HCT116 (cell line): ENCODE data around the gene PRKCD.

Experiments
- EZH2 ChIP-seq: fragments of 200-600 bp; sonication (generic); IDR thresholded peaks from 2 replicates; pipeline ENCODE4 v1.6.1; 2017; ENCODE audit warnings: antibody characterized with exemption, mixed run types
- POLR2A ChIP-seq: IDR thresholded peaks from 2 replicates; pipeline ENCODE4 v1.7.0; 2011; ENCODE audit warnings: borderline replicate concordance; ENCODE audit not compliant: insufficient read depth, insufficient read length; ENCODE audit errors: extremely low read depth
- POLR2AphosphoS5 ChIP-seq: IDR thresholded peaks from 2 replicates; pipeline ENCODE4 v1.6.1; 2011; ENCODE audit warnings: mild to moderate bottlenecking, low read depth, low read length, moderate library complexity
- ZNF274 ChIP-seq: fragments of 200-500 bp; sonication (Bioruptor generic); IDR thresholded peaks from 2 replicates; pipeline ENCODE4 v1.6.1; 2014; ENCODE audit warnings: mild to moderate bottlenecking, low read depth, low read length, inconsistent platforms
- TF ChIP-seq, protein P1 (sequence below), 3 experiments: fragments of 200-600 bp in 1 of 3; sonication (generic) in 1 of 3; IDR thresholded peaks in 2 of 3; conservative IDR thresholded peaks in 1 of 3; 2 replicates each; pipeline ENCODE4 v1.5.1; 2012 to 2017; ENCODE audit warnings: low read depth in 2 of 3, low read length in 2 of 3, antibody characterized with exemption in 1 of 3, borderline replicate concordance in 1 of 3, control low read depth in 1 of 3, mild to moderate bottlenecking in 1 of 3, mixed read lengths in 1 of 3, mixed run types in 1 of 3, moderate library complexity in 1 of 3; ENCODE audit not compliant: insufficient read depth in 1 of 3
- TF ChIP-seq, protein P2 (sequence below): IDR thresholded peaks from 2 replicates; pipeline ENCODE4 v1.6.1; 2012; ENCODE audit warnings: low read depth

DNA sequence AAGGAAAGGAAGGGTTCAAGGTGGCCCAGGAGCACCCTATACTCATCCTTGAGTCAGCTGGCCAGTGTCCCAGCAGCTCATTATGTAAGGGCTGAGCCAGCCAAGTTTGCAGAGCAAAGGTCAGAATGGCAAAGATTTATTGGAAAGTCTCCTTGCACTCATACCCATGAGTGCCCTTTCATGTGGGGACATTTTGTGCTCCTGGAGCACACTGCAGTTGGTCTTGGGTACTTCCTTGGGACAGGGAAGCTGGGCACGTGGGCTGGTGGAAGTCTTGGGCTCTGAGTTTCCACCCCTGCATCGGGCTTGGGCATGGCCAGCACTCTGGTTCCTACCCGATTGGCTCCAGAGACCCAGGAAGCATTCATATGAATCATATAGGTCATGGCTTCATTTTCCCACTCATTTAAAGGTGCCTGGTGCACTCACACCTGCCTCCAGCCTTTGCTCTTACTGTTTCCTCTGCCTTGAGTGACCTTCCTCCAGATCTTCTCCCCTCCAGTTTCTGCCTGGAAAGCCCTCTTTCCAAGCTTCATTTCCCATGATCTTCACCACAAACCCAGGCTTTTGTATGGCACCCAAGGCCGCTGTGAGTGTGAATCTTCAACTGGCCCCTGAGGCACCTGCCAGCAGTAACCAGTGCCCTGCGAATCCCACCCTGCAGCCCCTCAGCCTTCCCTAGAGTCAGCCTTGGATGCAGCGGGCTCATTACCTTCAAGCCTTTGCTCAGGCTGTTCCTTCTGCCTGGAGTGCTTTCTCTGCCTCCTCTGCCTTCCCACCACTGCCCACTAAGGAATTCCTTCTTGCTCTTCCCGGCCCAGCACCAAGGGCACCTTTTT, 10.5 kb upstream of the PRKCD start:
- TF ChIP-seq, protein P1, sequence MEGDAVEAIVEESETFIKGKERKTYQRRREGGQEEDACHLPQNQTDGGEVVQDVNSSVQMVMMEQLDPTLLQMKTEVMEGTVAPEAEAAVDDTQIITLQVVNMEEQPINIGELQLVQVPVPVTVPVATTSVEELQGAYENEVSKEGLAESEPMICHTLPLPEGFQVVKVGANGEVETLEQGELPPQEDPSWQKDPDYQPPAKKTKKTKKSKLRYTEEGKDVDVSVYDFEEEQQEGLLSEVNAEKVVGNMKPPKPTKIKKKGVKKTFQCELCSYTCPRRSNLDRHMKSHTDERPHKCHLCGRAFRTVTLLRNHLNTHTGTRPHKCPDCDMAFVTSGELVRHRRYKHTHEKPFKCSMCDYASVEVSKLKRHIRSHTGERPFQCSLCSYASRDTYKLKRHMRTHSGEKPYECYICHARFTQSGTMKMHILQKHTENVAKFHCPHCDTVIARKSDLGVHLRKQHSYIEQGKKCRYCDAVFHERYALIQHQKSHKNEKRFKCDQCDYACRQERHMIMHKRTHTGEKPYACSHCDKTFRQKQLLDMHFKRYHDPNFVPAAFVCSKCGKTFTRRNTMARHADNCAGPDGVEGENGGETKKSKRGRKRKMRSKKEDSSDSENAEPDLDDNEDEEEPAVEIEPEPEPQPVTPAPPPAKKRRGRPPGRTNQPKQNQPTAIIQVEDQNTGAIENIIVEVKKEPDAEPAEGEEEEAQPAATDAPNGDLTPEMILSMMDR (IDR thresholded peaks at IDR 0.05 in 2 of 3, conservative IDR thresholded peaks at IDR 0.05 in 1 of 3; ENCODE audit: borderline replicate concordance in 1 of 3, insufficient read depth in 1 of 3, low read depth in 2 of 3, low read length in 2 of 3) = no peak
- TF ChIP-seq POLR2AphosphoS5 (no peak; the same call in 1 of the 2 replicates), EZH2 (no peak), POLR2A (no peak), ZNF274 (no peak)
- TF ChIP-seq, protein P2, sequence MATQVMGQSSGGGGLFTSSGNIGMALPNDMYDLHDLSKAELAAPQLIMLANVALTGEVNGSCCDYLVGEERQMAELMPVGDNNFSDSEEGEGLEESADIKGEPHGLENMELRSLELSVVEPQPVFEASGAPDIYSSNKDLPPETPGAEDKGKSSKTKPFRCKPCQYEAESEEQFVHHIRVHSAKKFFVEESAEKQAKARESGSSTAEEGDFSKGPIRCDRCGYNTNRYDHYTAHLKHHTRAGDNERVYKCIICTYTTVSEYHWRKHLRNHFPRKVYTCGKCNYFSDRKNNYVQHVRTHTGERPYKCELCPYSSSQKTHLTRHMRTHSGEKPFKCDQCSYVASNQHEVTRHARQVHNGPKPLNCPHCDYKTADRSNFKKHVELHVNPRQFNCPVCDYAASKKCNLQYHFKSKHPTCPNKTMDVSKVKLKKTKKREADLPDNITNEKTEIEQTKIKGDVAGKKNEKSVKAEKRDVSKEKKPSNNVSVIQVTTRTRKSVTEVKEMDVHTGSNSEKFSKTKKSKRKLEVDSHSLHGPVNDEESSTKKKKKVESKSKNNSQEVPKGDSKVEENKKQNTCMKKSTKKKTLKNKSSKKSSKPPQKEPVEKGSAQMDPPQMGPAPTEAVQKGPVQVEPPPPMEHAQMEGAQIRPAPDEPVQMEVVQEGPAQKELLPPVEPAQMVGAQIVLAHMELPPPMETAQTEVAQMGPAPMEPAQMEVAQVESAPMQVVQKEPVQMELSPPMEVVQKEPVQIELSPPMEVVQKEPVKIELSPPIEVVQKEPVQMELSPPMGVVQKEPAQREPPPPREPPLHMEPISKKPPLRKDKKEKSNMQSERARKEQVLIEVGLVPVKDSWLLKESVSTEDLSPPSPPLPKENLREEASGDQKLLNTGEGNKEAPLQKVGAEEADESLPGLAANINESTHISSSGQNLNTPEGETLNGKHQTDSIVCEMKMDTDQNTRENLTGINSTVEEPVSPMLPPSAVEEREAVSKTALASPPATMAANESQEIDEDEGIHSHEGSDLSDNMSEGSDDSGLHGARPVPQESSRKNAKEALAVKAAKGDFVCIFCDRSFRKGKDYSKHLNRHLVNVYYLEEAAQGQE = no peak
